HG02885 (cell line): Measurements from ENCODE around the gene LKAAEAR1.

Experiments used
- ATAC-seq: cut with Tn5 transposase; IDR thresholded peaks from one replicate; pipeline ENCODE4 v1.9.1; 2021; ENCODE audit warnings: mild to moderate bottlenecking; ENCODE audit not compliant: unreplicated experiment, poor library complexity

LKAAEAR1 gene

GRCh38 chr20:64069209-64069613 lies 15.0 kb downstream of the LKAAEAR1 start:
- no peak for ATAC-seq

- ATAC-seq = no peak
Observed at GRCh38 chr20:64068386-64069208, 15.6 kb downstream of the LKAAEAR1 start.

GRCh38 chr20:64067733-64068307 lies 16.4 kb downstream of the LKAAEAR1 start:
- no peak for ATAC-seq

- no peak for ATAC-seq
Observed at GRCh38 chr20:64067005-64067632, 17.1 kb downstream of the LKAAEAR1 start.

GRCh38 chr20:64065974-64066343 lies 18.2 kb downstream of the LKAAEAR1 start:
- ATAC-seq = no peak

GRCh38 chr20:64065062-64065973 lies 18.9 kb downstream of the LKAAEAR1 start:
- ATAC-seq = no peak

GRCh38 chr20:64064145-64064698 lies 20.0 kb downstream of the LKAAEAR1 start:
- no peak for ATAC-seq

GRCh38 chr20:64063389-64064144 lies 20.6 kb downstream of the LKAAEAR1 start:
- no peak for ATAC-seq

GRCh38 chr20:64062596-64063388 lies 21.4 kb downstream of the LKAAEAR1 start, which contains the start of gene TCEA2:
Gene TCEA2, plus strand, starts transcription at chr20:64063198. Its CDS starts 115 bp downstream, at chr20:64063313.
- peak; percentile 84 for ATAC-seq

- no peak for ATAC-seq
Observed at GRCh38 chr20:64062276-64062595, 22.0 kb downstream of the LKAAEAR1 start.

GRCh38 chr20:64058536-64058935 lies 25.7 kb downstream of the LKAAEAR1 start:
- no peak for ATAC-seq

GRCh38 chr20:64057628-64058498 lies 26.3 kb downstream of the LKAAEAR1 start:
- no peak for ATAC-seq

GRCh38 chr20:64056889-64057627 lies 27.1 kb downstream of the LKAAEAR1 start:
- ATAC-seq = no peak

- ATAC-seq = no peak
Observed at GRCh38 chr20:64056639-64056888, 27.6 kb downstream of the LKAAEAR1 start.

GRCh38 chr20:64055893-64056638 lies 28.1 kb downstream of the LKAAEAR1 start:
- no peak for ATAC-seq

GRCh38 chr20:64055396-64055892 lies 28.8 kb downstream of the LKAAEAR1 start:
- ATAC-seq = no peak
